ENCODE data around the gene BTBD16. TPM values are rescaled to one million over a fixed set of nuclear protein-coding genes. Genes with fewer than 3 reads are reported as not detected.

BTBD16 gene
- total and polyA plus RNA-seq, 4 experiments from 2014 or later = 0.09 TPM; not detected in 3

DNA sequence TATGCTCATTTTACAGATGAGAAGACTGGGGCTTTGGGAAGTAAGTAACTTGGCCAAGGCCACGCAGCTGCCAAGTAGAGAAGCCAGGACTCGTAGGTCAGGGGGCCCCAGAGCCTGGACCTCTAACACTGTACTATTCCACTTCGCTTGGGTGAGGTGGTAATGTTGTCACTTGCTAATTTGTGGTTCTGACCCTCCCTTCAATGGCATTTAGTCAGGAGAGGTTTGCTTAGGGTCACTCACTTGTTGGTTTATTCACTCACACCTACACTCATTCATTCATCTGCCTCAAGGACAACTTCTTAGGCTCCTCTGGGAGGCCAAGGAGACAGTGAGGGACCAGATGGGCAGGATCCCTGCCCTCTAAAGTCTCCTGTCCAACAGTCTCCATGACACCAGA, 21.3 kb downstream of the BTBD16 start:
- Histone ChIP-seq H3K9me3 (ENCODE audit: control insufficient read depth in 1 of 2, low read length in 2 of 2) (no peaks in the 10 kb centered on the region), H3K27ac (ENCODE audit: low read depth, low read length) (no peak overlapping the region), H3K4me1 (ENCODE audit: insufficient read depth, low read length) (peaks cover 25% of the 10 kb centered on the region), H3K27me3 (ENCODE audit: insufficient read depth, low read length) (no peaks in the 10 kb centered on the region), H3K4me3 (ENCODE audit: low read length in 2 of 2) (no peak overlapping the region), H3K36me3 (ENCODE audit: insufficient read depth, low read length) (no peaks in the 10 kb centered on the region)
- H3K27me3 Mint-ChIP-seq = peaks cover 1 to 2% of the 10 kb centered on the region in 2 donors
- ChIA-PET POLR2A (ENCODE audit: partially characterized antibody) (no interaction called here), CTCF (ENCODE audit: partially characterized antibody) (no interaction called here)
- H3K4me1 Mint-ChIP-seq = peaks cover 8 to 43% (median 19%) of the 10 kb centered on the region in 4 donors
- no peak overlapping the region for H3K27ac Mint-ChIP-seq
- DNase-seq = no peak
- intact Hi-C loops (cut with micrococcal nuclease) = no loop called here
- H3K4me3 Mint-ChIP-seq = no peak overlapping the region
- H3K36me3 Mint-ChIP-seq = no peaks in the 10 kb centered on the region
- peaks cover 0 to 3% (median 0%) of the 10 kb centered on the region in 8 donors for H3K9me3 Mint-ChIP-seq

DNA sequence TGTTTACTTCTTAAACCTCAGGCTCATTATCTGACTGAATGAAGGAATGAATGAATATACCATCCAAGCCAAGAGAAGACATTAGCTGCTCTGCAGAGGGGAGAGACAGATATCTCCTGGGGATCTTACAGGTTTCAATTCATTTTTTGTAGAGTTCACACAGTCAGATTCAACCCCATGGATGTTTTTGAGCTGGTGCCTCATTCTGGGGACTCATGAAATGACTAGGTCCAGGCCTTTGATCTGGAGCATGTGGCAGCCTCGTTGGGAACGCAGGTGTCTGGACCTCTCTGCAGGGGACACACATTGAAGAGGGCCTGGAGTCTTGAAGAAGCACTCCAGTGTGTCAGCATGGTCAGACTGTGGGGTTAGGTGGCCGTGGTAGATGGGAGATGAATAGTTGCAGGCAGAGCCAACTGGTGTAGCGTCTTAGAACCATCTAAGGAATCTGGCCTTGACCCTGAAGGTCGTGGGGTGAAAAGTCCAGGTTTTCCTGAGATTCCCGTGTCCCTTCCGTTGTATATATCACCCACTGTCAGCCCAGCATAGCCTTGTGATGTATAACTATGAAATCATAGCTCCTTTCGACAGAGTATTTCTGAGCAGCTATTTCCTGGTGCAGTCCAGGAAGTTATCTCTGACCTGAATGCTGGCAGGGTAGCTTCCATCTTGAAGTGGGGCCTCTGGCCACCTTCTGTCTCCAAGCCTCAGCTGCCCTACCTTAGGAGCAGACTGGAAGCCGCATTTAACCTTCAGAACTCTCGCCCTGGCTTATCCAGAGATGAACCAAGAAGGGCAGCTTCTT, 22.3 kb downstream of the BTBD16 start:
- Mint-ChIP-seq H3K4me1 (peaks cover 8 to 38% (median 19%) of the 10 kb centered on the region in 4 donors), H3K27ac (peak overlapping the region in 3 of 7 donors; percentile 25 to 59 (median 33)), H3K27me3 (peaks cover 0 to under 1% of the 10 kb centered on the region in 2 donors), H3K4me3 (no peak overlapping the region), H3K9me3 (peaks cover 0 to 3% (median 0%) of the 10 kb centered on the region in 8 donors), H3K36me3 (no peaks in the 10 kb centered on the region)
- POLR2A ChIA-PET (ENCODE audit: partially characterized antibody) = no interaction called here
- Histone ChIP-seq H3K27ac (ENCODE audit: low read depth, low read length) (no peak overlapping the region), H3K36me3 (ENCODE audit: insufficient read depth, low read length) (no peaks in the 10 kb centered on the region), H3K4me1 (ENCODE audit: insufficient read depth, low read length) (peaks cover 25% of the 10 kb centered on the region), H3K4me3 (ENCODE audit: low read length in 2 of 2) (no peak overlapping the region), H3K9me3 (ENCODE audit: control insufficient read depth in 1 of 2, low read length in 2 of 2) (no peaks in the 10 kb centered on the region), H3K27me3 (ENCODE audit: insufficient read depth, low read length) (no peaks in the 10 kb centered on the region)
- CTCF ChIA-PET (ENCODE audit: partially characterized antibody) = interaction anchor here (0.9 to 6.2 kb wide), 4 partner anchors 9 to 272 kb away, joined by 3 to 88 read pairs (median 4); no protein-coding TSS in a partner anchor
- intact Hi-C loops (cut with micrococcal nuclease) = no loop called here
- no peak for DNase-seq

DNA sequence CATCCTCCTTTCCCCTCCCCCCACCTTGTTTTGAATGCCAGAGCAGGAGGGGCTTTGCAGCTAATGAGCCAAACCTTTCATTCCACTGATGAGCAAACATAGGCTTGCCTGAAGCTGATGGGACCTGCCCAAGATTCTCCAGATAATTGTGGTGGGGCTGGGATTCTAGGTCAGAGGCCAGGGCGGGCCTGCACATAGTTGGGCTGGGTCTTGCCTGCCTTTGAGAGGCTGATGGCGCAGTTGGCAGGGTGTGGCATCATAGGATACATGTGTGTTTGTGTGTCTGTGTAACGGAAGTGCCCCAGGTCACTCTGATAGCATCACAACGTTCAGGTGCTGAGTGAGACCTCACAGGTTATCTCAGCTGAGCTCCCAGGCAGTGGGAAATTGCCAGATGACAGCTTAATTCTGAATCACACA, 22.9 kb downstream of the BTBD16 start:
- CTCF ChIA-PET (ENCODE audit: partially characterized antibody) = interaction anchor here (0.9 to 6.2 kb wide), 5 partner anchors 8 to 272 kb away, joined by 3 to 88 read pairs (median 3); partner anchors contain the start of gene BTBD16
- intact Hi-C loops (cut with micrococcal nuclease) = no loop called here
- POLR2A ChIA-PET (ENCODE audit: partially characterized antibody) = no interaction called here

DNA sequence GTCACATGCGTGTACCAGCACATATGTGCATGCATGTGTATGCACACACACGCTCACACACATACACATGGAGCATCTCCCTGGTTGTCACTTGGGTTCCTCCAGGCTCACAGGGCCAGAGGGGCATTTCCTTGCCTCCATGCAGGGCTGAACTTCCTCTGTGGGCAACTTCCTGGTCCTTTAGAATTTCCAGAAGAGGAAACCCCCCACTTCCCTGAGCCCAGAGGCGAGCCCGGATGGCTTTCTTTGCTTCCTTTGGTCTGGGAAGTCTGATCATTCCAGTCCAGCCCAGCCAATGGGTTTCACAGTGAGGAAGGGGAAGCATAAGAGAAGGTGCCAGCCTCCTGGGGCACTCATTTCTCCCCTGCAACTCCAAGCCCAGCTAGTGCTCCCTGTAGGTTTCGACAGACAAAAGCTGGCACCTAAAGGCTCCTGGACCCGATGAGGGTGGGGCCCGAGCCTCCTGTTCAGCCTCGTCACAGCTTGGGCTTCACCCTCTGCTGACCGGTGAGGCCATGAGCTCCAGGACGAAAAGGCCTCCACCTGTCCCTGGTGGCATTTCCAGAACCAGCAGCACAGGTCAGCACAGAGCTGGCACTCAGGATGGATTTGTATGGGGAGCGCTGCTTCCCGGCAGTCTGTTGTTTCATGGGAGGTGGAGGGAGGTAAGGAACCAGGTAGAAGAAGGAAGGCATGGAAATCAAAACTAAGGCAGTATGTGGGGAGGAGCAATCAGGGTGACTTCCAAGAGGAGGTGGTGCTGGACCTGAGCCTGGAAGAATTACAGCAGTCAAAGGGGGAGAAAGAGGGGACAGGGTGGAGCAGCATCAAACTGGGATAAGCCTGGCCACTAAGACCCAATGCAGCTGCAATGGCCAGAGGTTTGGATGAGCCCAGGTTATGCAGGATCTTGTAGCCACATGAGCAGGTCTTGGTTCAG, 23.7 kb downstream of the BTBD16 start:
- intact Hi-C loops (cut with micrococcal nuclease) = no loop called here
- peak overlapping the region in 1 of 8 donors; percentile 50 for H3K4me3 Mint-ChIP-seq
- POLR2A ChIA-PET (ENCODE audit: partially characterized antibody) = no interaction called here

More for the DNA sequence above, 22.9 kb downstream of the BTBD16 start:
- Histone ChIP-seq H3K9me3 (ENCODE audit: control insufficient read depth in 1 of 2, low read length in 2 of 2) (no peaks in the 10 kb centered on the region), H3K4me1 (ENCODE audit: insufficient read depth, low read length) (peaks cover 25% of the 10 kb centered on the region), H3K27ac (ENCODE audit: low read depth, low read length) (no peak overlapping the region), H3K36me3 (ENCODE audit: insufficient read depth, low read length) (no peaks in the 10 kb centered on the region), H3K4me3 (ENCODE audit: low read length in 2 of 2) (no peak overlapping the region), H3K27me3 (ENCODE audit: insufficient read depth, low read length) (no peaks in the 10 kb centered on the region)
- H3K36me3 Mint-ChIP-seq = no peaks in the 10 kb centered on the region
- H3K27me3 Mint-ChIP-seq = peaks cover 0 to 2% of the 10 kb centered on the region in 2 donors
- peaks cover 0 to 3% (median 0%) of the 10 kb centered on the region in 8 donors for H3K9me3 Mint-ChIP-seq
- peaks cover 11 to 41% (median 23%) of the 10 kb centered on the region in 4 donors for H3K4me1 Mint-ChIP-seq
- no peak overlapping the region for H3K4me3 Mint-ChIP-seq
- no peak overlapping the region for H3K27ac Mint-ChIP-seq
- peak in 2 of 5 donors; percentile 7 to 27 for DNase-seq

DNA sequence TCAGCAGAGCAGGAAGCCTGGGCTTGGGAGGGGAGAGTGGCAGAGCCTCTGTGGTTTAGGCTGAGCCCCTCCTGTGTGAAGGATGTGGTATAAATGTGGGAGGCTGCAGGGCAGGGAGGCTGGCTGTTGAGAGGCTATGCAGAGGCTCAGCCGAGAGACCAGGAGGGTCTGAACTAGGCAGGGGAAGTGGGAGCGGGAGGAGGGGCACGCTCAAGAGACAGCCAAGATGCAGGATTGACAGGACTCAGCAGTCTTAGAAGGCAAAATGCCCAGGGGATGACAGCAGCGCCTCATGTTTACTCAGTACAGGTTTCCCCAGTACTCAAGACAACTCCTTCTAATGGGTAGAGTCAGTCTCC, 24.3 kb downstream of the BTBD16 start:
- peak overlapping the region in 1 of 8 donors; percentile 50 for H3K4me3 Mint-ChIP-seq
- intact Hi-C loops (cut with micrococcal nuclease) = no loop called here
- ChIA-PET CTCF (ENCODE audit: partially characterized antibody) (interaction anchor here (1.4 to 6.2 kb wide), 4 partner anchors 9 to 272 kb away, joined by 3 to 88 read pairs (median 33); partner anchors contain the start of gene BTBD16), POLR2A (ENCODE audit: partially characterized antibody) (no interaction called here)
- no peak overlapping the region for H3K27ac ChIP-seq (ENCODE audit: low read depth, low read length)
- peaks cover 0 to 5% of the 10 kb centered on the region in 2 donors for H3K27me3 Mint-ChIP-seq
- H3K36me3 ChIP-seq (ENCODE audit: insufficient read depth, low read length) = no peaks in the 10 kb centered on the region
- H3K4me3 ChIP-seq (ENCODE audit: low read length in 2 of 2) = no peak overlapping the region
- H3K9me3 ChIP-seq (ENCODE audit: control insufficient read depth in 1 of 2, low read length in 2 of 2) = no peaks in the 10 kb centered on the region
- H3K27me3 ChIP-seq (ENCODE audit: insufficient read depth, low read length) = no peaks in the 10 kb centered on the region
- no peaks in the 10 kb centered on the region for H3K36me3 Mint-ChIP-seq
- peaks cover 25% of the 10 kb centered on the region for H3K4me1 ChIP-seq (ENCODE audit: insufficient read depth, low read length)
- H3K9me3 Mint-ChIP-seq = peaks cover 0 to 3% (median 0%) of the 10 kb centered on the region in 8 donors
- H3K4me1 Mint-ChIP-seq = peaks cover 12 to 37% (median 21%) of the 10 kb centered on the region in 4 donors
- H3K27ac Mint-ChIP-seq = peak overlapping the region in 4 of 7 donors; percentile 4 to 68 (median 20)
- no peak for DNase-seq

More for the DNA sequence above, 23.7 kb downstream of the BTBD16 start:
- Histone ChIP-seq H3K27me3 (ENCODE audit: insufficient read depth, low read length) (no peaks in the 10 kb centered on the region), H3K4me1 (ENCODE audit: insufficient read depth, low read length) (peaks cover 25% of the 10 kb centered on the region), H3K4me3 (ENCODE audit: low read length in 2 of 2) (no peak overlapping the region), H3K36me3 (ENCODE audit: insufficient read depth, low read length) (no peaks in the 10 kb centered on the region), H3K9me3 (ENCODE audit: control insufficient read depth in 1 of 2, low read length in 2 of 2) (no peaks in the 10 kb centered on the region), H3K27ac (ENCODE audit: low read depth, low read length) (no peak overlapping the region)
- Mint-ChIP-seq H3K27ac (peak overlapping the region in 5 of 7 donors; percentile 4 to 68 (median 44)), H3K27me3 (peaks cover 0 to 5% of the 10 kb centered on the region in 2 donors), H3K4me1 (peaks cover 13 to 40% (median 22%) of the 10 kb centered on the region in 4 donors), H3K9me3 (peaks cover 0 to 3% (median 0%) of the 10 kb centered on the region in 8 donors), H3K36me3 (no peaks in the 10 kb centered on the region)
- CTCF ChIA-PET (ENCODE audit: partially characterized antibody) = interaction anchor here (0.9 to 6.2 kb wide), 6 partner anchors 7 to 273 kb away, joined by 3 to 88 read pairs (median 4); partner anchors contain the start of gene BTBD16
- no peak for DNase-seq

DNA sequence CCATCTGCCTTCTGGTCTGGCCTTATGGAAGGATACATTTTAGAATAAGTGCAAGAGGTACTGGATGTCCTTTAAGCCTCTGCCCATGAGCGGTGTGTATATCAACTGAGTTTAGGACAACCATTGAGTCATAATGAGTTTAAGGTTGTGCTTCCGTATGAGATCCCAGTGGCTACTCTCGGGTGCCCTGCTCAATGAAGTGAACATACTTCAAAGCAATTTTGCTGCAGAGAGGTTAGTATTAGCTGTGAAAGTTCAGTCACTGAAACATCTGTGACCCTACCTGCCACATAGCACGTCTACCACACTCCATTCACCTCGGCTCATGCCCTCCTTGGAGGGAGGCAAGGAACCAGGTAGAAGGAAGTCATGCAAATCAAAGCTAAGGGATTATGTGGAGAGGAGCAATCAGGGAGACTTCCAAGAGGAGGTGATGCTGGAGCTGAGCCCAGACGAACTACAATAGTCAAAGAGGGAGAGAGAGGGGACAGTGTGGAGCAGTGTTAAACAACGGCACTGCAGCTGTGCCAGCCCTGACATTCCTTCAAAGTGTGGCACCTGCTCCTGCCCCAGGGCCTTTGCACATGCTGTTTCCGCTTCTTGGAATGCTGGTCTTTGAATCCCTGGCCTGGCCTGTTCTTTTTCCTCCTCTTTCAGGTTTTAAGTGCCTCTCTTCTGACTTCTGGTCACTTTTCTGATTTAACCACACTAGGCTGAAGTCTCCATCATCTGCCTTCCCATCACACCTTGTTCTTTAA, 25.4 kb downstream of the BTBD16 start:
- Histone ChIP-seq H3K4me1 (ENCODE audit: insufficient read depth, low read length) (peaks cover 25% of the 10 kb centered on the region), H3K4me3 (ENCODE audit: low read length in 2 of 2) (no peak overlapping the region), H3K27ac (ENCODE audit: low read depth, low read length) (no peak overlapping the region), H3K27me3 (ENCODE audit: insufficient read depth, low read length) (no peaks in the 10 kb centered on the region), H3K36me3 (ENCODE audit: insufficient read depth, low read length) (no peaks in the 10 kb centered on the region), H3K9me3 (ENCODE audit: control insufficient read depth in 1 of 2, low read length in 2 of 2) (no peaks in the 10 kb centered on the region)
- Mint-ChIP-seq H3K4me1 (peaks cover 12 to 37% (median 21%) of the 10 kb centered on the region in 4 donors), H3K9me3 (peaks cover 0 to 3% (median 0%) of the 10 kb centered on the region in 8 donors), H3K27me3 (peaks cover 0 to 5% of the 10 kb centered on the region in 2 donors), H3K27ac (peak overlapping the region in 1 of 7 donors; percentile 78), H3K4me3 (no peak overlapping the region), H3K36me3 (no peaks in the 10 kb centered on the region)
- ChIA-PET POLR2A (ENCODE audit: partially characterized antibody) (no interaction called here), CTCF (ENCODE audit: partially characterized antibody) (interaction anchor here (2.6 to 6.2 kb wide), 3 partner anchors 137 to 271 kb away, joined by 10 to 88 read pairs (median 63); no protein-coding TSS in a partner anchor)
- intact Hi-C loops (cut with micrococcal nuclease) = no loop called here
- DNase-seq = no peak
